NB4 (cell line): ENCODE data around the gene RTL9.
"Not testable (repeated sequence)": the region's sequence is repeated elsewhere in the genome, so short reads cannot be mapped to it uniquely, and the experiment has no call there.

ENCODE experiments used
- CTCF ChIP-seq: IDR thresholded peaks from one replicate; pipeline ENCODE4 v1.5.1; 2012; ENCODE audit warnings: low read depth, low read length
- MAX ChIP-seq: IDR thresholded peaks from 2 replicates; pipeline ENCODE4 v1.6.1; 2011; ENCODE audit warnings: low read depth, low read length

- TF ChIP-seq MAX, CTCF: not testable (repeated sequence)
Measured at GRCh38 chrX:110333458-110333857, 25.2 kb upstream of the RTL9 start.
